ENCODE measurements around the gene SMAGP.
"Not testable (repeated sequence)": the region's sequence is repeated elsewhere in the genome, so short reads cannot be mapped to it uniquely, and the experiment has no call there.

Gene SMAGP, protein sequence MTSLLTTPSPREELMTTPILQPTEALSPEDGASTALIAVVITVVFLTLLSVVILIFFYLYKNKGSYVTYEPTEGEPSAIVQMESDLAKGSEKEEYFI

DNA sequence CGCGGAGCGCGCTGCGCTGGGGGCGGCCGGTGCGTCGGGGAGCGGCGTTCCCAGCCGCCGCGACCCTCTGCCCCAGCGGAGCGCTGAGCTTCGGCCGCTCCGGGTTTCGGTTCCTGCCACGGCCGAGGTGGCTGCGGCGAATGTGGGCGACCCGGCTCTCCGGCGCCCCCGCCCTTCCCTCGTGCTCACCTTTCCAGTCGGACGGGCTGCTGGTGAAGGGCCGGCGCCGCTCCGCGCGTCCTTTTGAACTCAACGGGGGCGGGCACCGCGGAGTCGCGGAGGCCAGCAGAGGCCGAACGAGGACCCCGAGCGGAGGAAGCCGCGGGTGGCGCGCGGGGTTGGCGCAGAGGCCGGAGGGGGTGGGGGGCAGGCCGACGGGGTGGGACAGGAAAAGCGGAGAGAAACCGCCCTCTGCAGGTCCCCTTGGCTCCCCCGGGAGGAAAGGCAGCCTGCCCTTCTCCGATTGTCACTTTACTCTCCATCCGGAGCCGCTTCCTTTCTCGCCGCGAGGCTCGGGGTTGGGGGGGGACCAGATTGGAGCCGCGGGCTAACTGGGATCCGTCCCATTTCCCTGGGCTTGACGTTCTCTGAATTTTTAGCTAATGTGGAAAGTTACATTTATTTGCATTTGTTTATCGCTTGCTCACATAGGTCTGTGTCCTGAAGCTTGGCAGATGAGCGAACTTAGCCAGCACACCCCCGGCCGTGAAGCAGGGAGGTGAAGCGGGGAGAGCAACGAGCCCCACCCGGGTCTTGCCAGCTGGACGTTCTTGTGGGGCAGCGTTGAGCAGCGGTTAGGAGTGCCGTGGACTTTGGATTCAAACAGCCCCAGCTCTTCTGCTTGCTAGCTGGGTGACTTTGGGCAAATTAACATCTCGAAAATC lies at the start of gene SMAGP:
TSS of gene SMAGP (minus strand) at position 349 of the 884 bp plus-strand sequence. CDS start 1,137 bp downstream, outside the sequence.
- DNase-seq (ENCODE audit: low read depth in 2 of 2), result peak; percentile 4 to 32

DNA sequence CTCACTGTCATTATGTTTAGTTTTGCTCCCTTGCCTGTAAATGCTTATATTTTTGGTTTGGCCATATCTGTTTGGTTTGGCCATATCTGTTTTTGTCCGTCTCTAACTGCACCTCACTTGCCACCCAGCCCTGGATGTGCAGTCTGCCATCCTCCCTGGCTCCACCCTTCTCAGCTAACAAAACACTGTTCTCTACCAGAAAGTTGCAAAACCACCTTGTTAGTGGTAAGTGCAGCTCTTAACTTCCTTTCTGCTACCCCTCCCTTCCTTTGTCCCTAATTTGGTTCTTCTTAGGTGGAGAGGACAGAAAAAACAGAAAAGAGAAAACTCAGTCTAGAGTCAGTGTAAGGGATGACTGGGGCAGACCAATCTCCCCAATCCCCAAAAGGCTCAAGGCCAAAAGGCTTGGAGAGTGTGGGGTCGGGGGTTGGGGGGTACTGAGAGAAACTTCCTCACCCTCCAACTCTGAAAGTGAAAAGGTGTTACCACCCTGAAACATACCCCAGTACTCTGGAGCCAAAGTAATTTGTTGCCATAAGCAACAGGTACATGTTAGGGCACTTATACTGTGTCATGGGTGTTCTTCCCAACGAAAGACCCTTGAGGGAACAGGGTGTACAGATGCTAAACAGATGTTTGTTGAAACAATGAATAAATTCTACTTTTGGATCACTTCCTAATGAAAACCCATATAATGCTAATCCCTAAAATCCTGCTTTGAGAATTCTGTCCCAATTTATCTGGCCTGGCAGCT lies 48.8 kb upstream of the SMAGP start:
- no peak for DNase-seq (ENCODE audit: low read depth in 2 of 2)

DNA sequence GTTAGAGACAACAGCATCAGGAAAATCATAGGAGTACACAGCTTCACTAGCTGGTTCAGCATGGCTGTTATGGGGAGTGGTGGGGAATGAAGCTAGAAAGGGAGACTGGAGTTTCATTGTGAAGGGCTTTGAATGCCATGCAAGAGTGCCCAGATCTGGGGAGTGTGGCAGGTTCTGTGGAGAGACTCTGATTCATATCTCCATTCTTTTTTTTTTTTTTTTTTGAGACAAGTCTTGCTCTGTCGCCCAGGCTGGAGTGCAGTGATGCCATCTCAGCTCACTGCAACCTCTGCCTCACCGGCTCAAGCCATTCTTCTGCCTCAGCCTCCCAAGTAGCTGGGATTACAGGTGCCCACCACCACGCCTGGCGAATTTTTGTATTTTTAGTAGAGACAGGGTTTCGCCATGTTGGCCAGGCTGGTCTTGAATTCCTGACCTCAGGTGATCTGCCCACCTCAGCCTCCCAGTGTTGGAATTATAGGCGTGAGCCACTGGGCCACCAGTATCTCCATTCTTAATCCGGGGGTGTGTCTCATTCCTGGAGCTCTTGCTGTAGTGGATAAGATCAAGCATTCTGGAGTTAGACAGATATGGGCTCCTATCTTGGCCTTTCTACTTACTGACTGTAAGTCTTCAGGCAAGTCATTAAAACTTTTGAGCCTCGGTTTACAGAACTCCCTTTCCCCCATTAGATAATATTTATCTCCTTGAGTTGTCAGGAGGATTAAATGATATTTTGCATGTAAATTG lies 48.0 kb upstream of the SMAGP start:
- not testable (repeated sequence) for DNase-seq (ENCODE audit: low read depth in 2 of 2)

DNA sequence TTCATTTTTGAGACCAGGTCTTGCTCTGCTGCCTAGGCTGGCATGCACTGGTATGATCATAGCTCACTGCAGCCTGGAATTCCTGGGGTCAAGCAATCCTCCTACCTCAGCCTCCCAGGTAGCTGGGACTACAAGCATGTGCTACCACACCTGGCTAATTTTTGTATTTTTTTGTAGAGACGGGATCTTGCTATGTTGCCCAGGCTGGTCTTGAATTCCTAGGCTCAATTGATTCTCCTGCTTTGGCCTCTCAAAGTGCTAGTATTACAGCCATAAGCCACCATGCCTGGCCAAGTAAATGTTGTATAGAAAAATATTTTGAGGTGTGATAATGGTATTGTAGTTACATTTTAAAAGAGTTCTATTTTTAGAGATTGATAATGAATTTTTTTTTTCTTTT lies 41.2 kb upstream of the SMAGP start:
- DNase-seq (ENCODE audit: low read depth in 2 of 2), result no peak

DNA sequence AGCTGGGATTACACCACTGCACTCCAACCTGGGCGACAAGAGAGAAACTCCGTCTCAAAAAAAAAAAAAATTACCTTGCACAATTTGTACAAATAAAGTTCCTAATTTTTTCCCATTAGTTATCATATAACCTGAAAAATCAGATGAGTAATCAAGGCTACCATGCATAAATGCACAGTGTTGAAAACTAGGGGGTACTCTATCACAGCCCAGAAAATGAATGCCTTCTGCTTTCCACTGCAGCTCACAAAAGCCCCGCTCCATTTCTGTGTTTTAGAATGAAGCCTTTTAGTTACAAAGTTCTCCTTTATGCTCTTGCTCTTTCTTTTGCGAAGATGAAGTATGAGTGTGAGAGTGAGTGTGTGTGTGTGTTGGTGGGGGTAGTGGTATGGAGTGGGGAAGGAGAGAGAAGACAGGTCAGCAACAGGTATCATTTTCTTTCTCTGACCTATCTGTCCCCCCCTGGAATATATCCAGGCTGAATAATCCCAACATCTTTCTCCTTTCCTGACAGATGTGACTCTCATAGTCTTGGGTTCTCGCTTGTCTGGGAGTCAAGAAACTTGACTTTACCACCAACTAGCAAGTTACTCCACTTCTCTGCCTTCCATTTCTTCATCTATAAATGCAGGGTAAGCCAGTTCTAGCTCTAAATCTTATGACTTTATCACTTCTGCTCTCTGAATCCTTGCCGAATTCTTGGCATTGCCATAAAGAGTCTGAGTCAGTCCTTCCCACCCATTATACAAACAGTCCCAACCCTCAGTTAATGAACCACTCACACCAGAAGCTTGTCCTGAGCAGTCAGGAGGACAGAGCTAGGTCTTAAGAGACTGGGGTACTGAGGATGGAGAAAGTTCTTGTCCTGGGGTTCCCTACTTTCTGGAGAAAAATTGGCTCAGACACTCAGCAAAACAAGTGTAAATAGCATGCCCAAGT lies 37.7 kb upstream of the SMAGP start:
- DNase-seq (ENCODE audit: low read depth in 2 of 2), result no peak

DNA sequence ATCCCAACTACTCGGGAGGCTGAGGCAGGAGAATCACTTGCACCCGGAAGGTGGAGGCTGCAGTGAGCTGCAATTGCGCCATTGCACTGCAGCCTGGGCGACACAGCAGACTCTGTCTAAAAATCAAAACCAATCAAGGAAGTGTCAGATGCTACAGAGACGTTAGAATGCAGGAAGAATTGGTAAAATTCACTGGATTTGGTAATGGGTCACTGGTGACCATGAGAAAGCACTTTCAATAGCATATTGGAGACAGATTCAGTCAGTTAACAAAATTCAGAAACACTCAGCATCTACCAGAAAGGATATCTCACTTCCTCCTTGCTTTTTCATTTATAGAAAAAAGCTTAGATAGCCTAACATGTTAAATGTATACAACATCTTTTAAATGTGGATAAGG lies 36.3 kb upstream of the SMAGP start:
- DNase-seq (ENCODE audit: low read depth in 2 of 2), result no peak

DNA sequence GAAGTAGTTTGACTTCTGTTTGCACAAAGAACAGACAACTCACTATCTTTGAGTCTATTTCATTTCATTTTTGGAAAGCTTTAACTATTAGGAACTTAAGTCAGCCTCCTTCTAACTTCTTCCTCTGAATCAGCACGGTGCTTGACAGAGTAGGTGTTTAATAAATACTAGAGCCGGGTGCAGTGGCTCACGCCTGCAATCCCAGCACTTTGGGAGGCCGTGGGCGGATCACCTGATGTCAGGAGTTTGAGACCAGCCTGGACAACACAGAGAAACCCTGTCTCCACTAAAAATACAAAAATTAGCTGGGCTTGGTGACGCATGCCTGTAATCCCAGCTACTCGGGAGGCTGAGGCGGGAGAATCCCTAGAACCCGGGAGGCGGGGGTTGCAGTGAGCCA lies 30.6 kb upstream of the SMAGP start:
- not testable (repeated sequence) for DNase-seq (ENCODE audit: low read depth in 2 of 2)

DNA sequence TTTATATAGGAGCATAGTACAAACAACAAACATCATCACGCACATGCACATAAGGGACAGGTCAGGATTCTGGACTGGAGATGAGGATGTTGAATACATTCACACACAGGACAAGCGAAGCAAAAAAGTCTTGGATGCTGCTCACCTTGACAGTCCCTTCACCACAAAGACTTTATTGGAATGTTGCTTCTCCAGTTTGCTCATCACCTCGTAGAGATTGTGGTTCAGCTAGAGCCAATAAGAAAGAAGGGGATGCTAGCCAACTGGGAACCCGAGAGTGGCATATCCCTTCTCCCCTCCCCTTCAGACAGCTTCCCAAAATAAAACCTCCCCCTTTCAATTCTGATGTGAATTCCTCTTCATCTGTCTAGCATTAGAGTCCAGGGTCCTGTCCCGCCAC lies 25.4 kb upstream of the SMAGP start:
- no peak for DNase-seq (ENCODE audit: low read depth in 2 of 2)

DNA sequence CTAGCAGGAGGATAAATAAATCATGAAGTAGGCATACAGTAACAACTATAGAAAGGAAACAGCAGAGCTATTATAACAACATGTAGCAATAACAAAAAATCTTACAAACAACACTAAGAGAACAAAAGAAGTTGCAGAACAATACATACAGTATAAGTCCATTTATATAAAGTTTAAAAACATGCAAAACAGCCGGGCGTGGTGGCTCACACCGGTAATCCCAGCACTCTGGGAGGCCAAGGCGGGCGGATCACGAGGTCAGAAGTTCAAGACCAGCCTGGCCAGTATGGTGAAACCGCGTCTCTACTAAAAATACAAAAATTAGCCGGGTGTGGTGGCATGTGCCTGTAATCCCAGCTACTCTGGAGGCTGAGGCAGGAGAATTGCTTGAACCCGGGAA lies 23.9 kb upstream of the SMAGP start:
- not testable (repeated sequence) for DNase-seq (ENCODE audit: low read depth in 2 of 2)

DNA sequence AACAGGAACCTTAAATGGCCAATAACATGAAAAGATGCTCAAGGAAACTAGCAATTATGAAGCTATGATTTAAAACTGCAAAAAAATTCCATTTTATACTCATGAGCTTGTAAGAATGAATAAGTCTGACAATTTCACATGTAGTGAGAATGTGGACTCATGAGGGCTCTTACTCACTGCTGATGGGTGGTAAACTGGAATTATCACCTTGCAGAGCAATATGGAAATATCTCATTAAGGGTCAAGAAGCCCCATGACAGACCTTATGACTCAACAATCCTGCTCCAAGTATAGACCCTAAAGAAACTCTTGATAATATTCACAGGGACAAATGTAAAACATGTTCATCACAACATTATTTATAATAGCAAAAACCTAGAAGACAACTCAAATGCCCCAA lies 23.5 kb upstream of the SMAGP start:
- no peak for DNase-seq (ENCODE audit: low read depth in 2 of 2)

DNA sequence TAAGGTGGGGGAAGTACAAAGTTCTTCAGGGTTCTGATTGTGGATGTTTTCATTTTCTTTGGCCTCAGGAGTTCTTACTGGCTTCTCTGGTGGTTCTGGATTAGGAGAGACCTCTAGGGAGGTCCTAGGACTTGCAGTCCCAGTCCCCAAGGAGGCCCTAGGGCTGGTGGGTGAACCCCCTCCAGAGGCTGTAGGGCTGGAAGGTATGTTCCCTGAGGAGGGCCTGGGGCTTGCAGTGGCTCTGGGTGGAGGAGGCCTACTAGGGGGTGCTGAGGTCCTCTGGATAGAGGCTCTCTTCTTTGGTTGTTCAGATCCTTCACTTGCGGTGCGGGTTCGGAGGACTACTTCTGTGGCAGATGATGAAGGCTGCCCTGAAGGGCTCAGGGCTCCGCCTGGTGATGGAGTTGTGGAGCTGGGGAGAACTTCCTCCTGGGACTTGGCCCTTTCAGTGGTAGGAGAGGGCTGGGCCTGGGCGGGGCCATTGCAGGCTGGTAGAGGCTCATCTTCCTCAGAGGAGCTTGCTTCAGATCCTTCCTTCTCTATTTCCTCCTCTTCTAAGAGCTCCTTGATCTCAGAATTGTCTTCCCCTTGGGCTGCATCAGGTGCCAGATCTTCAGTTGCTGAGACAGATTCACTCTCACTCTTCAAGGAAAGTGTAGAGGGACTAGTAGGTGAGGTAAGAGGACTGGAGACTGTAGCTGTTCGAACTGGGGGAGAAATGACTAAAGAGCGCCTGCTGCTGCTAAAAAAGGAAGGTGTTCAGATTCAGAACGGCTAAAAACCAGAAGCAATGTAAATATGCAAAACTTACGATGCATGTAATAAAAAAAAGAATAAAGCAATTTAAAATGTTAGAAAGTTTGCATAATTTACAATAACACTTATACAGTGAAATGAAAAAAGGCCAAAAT lies 21.6 kb upstream of the SMAGP start:
- not testable (repeated sequence) for DNase-seq (ENCODE audit: low read depth in 2 of 2)

DNA sequence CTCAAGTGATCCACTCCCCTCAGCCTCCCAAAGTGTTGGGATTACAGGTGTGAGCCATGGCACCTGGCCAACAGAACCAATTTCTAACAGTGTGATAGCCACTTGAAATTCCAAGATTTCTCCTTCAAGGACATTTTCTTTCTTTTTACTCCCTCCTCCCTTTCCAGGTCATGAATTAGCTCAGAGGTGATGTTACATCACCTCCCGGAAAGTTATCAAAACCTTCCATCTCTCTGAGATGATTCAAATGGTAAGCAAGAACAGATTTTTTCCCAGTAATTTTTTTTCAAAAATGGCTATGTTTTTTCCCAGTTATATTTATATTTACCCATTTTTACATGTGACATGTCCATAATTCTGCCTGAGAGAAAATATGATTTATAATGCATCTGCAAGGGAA lies 15.6 kb upstream of the SMAGP start:
- no peak for DNase-seq (ENCODE audit: low read depth in 2 of 2)

DNA sequence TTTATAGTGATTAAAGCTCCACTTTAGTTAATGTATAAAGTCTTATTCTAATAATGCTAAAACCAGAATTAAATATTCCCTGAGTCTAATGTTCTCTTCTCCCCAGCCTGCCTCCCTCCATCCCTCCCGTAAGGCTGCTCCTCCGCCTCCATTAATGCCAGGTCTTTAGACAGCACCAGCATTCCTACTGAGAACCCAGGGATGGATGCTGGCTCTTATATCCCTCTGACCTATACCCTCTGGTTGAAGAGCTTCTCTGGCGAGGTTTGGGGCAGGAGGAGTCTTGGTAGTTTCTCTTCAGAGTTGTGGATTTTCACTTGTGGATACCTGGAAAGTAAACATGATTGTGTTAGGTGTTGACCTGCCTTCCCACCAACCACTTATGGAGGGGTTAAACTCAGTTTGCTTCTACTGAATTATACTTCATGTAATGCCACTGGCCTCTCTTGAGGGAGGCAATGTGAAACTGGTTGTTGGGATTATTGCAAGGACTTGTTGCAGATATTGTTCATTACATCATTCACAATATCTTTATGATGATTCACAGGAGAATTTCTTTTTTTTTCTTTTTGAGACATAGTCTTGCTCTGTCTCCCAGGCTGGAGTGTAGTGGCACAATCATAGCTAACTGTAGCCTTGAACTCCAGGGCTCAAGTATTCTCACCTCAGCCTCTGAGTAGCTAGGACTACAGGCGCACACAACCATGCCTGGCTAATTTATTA lies 11.1 kb upstream of the SMAGP start:
- DNase-seq (ENCODE audit: low read depth in 2 of 2), result no peak

DNA sequence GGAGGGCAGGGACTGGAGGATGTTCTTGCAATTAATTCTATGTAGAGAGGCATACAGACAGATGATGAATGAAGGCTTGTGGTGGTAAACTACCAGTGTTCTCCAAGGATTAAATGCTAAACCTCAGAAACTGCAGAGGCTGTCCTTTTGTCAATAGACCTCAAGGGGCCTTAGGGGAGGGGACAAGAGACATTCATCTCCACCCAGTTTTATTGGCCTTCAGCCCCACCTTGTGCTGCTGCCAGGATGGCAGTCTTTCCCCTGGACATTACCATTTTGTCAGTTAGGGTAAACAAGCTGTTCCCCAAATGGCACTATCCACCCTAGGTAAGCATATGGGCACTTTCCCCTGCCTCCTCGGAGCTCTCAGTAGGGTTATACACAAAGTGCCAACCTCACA lies 4.9 kb upstream of the SMAGP start:
- DNase-seq (ENCODE audit: low read depth in 2 of 2), result no peak

DNA sequence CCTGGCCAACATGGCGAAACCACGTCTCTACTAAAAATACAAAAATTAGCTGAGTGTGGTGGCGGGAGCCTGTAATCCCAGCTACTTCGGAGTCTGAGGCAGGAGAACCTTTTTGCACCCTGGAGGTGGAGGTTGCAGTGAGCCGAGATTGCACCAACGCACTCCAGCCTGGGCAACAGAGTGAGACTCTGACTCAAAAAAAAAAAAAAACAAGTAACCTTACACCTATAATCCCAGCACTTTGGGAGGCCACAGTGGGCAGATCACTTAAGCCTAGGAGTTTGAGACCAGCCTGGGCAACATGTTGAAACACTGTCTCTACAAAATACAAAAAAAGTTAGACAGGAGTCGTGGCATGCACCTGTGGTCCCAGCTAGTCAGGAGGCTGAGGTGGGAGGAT lies 2.6 kb upstream of the SMAGP start:
- not testable (repeated sequence) for DNase-seq (ENCODE audit: low read depth in 2 of 2)

DNA sequence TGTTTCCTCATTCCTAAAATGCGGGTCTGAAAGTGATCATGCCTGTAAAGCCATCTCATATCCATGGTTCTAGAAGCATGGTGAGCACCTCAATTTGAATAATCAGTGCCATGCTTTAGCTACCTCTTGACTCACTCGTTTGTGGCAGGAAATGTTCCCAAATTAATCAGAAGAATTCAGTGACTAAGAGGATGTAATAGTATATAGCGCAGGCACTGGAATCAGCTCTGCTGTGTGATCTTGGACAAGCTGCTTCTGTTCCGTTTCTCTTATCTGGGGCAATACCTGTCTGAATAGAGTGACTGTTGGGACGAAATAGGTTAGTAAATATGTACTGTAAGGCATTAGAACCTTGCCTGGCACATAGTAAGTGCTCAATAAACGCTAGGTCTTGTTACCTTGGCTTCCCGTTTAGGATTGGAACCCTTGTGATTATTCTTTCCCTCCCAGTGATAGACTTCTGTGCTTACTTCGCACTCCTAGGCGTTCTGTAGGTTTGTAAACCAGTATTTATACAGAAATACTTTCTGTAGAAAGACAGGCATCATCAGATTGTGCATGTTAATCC lies 820 bp upstream of the SMAGP start:
- DNase-seq (ENCODE audit: low read depth in 2 of 2), result no peak

DNA sequence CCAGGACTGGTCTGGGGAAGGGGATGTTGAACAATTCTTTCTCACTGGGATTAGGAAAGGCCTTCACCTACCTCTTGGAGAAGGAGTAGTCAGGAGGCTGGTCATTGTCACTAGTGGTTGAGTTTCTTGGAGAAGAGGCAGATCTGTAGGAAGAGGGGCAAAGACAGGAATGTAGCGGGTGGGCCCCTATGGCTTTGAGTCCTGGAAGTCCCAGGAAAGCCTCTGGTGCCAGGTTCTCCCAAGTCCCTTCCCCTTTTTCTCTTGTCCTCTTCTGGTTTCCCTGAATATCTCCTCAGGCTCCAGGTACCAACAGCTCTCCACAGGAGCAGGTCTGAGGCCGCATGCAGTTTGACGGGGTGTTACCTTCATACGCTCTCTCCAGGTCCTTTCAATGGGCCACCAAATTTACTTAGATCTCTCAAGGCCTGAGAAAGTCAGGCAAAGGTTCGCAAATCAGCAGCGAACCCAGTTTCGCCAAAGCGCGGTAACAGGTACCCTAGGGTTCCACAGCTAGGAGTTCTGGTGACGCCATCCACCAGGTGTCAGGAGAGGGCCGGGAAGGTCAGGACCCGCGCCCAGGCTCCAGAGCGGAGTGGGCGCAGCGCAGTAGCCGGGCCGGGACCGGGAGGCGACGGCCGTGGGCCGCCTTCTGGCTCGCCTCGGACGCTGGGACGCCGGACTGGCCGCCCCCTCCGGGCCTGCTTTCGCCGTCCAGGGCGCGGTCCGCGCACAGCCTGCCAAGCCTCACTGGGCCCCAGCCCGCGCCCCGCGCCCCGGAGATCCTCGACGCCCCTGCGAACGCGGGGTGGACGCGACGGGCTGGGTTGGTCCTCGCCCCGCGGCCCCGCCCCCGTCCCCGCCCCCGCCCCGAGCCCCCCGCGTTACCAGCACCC lies 795 bp downstream of the SMAGP start:
- peak in 1 of 2 donors; percentile 14 for DNase-seq (ENCODE audit: low read depth in 2 of 2)

DNA sequence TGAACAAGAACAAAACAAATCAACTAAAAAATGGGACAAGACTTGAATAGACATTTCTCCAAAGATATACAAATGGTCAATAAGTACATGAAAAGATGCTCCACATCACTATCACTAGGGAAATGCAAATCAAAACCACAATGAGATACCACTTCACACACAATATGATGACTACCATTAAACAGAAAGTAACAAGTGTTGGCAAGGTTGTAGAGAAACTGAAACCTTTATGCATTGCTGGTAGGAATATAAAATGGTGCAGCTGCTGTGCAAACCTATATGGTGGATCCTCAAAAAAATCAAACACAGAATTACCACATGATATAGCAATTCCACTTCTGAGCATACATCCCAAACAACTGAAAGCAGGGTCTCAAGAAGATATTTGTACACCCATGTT lies 5.2 kb downstream of the SMAGP start:
- DNase-seq (ENCODE audit: low read depth in 2 of 2), result no peak

Measured in stimulated activated CD8-positive, alpha-beta memory T cell treated with anti-CD3 and anti-CD28 coated beads, Interleukin-15, amount 100 ng/mL, for 4 hours (primary cell).